GM23338 (cell line): ENCODE results near the gene RGS6.

Experiments
- CREB1 ChIP-seq: fragments of 250-450 bp; sonication (Bioruptor Pico); IDR thresholded peaks from 2 replicates; pipeline ENCODE4 v1.5.0; 2020; ENCODE audit warnings: low read depth, mild to moderate bottlenecking, moderate library complexity
- CTCF ChIP-seq, 2 experiments: fragments of 200-600 bp in 1 of 2; sonication (generic) in 1 of 2; conservative IDR thresholded peaks; 2 replicates each; pipeline versions ENCODE4 v1.5.1 to v1.6.1; 2016 to 2017; ENCODE audit warnings: antibody characterized with exemption in 2 of 2, low read depth in 2 of 2, mild to moderate bottlenecking in 2 of 2, moderate library complexity in 1 of 2
- EZH2 ChIP-seq: fragments of 200-600 bp; sonication (generic); IDR thresholded peaks from one replicate; pipeline ENCODE4 v1.8.0; 2017; ENCODE audit warnings: antibody characterized with exemption, mild to moderate bottlenecking, low read depth; ENCODE audit not compliant: unreplicated experiment
- EZH2phosphoT487 ChIP-seq: fragments of 200-600 bp; sonication (generic); IDR thresholded peaks from one replicate; pipeline ENCODE4 v1.8.1; 2018; ENCODE audit warnings: antibody characterized with exemption; ENCODE audit not compliant: unreplicated experiment
- NANOG ChIP-seq: IDR thresholded peaks from 2 replicates; pipeline ENCODE4 v1.6.1; 2016; ENCODE audit warnings: antibody characterized with exemption, borderline replicate concordance
- POLR2AphosphoS5 ChIP-seq: IDR thresholded peaks from 2 replicates; pipeline ENCODE4 v1.6.1; 2016; ENCODE audit warnings: antibody characterized with exemption, low read depth
- ZNF114 ChIP-seq: fragments of 250-450 bp; sonication (Bioruptor Pico); IDR thresholded peaks from 2 replicates; pipeline ENCODE4 v1.5.0; 2020; ENCODE audit warnings: mild to moderate bottlenecking, moderate library complexity

- TF ChIP-seq CTCF (conservative IDR thresholded peaks at IDR 0.05; ENCODE audit: low read depth in 2 of 2) (no peak), EZH2phosphoT487 (no peak), NANOG (no peak), CREB1 (CRISPR knock-in tag) (no peak), ZNF114 (CRISPR knock-in tag) (no peak), POLR2AphosphoS5 (no peak), EZH2 (no peak)
These were observed 399.8 kb downstream of the RGS6 start for GRCh38 chr14:72332046-72332445.
